GM23248 (cell line): ENCODE measurements around the gene LCE6A.

Experiments used
- EZH2 ChIP-seq: fragments of 200-600 bp; sonication (generic); IDR thresholded peaks from 2 replicates; pipeline ENCODE4 v1.6.1; 2018; ENCODE audit warnings: antibody characterized with exemption, mild to moderate bottlenecking; ENCODE audit not compliant: insufficient read depth, poor library complexity, severe bottlenecking
- EZH2phosphoT487 ChIP-seq: fragments of 200-600 bp; sonication (generic); IDR thresholded peaks from 2 replicates; pipeline ENCODE4 v1.6.1; 2018; ENCODE audit warnings: antibody characterized with exemption, moderate library complexity, mild to moderate bottlenecking, low read depth; ENCODE audit not compliant: insufficient read depth

DNA sequence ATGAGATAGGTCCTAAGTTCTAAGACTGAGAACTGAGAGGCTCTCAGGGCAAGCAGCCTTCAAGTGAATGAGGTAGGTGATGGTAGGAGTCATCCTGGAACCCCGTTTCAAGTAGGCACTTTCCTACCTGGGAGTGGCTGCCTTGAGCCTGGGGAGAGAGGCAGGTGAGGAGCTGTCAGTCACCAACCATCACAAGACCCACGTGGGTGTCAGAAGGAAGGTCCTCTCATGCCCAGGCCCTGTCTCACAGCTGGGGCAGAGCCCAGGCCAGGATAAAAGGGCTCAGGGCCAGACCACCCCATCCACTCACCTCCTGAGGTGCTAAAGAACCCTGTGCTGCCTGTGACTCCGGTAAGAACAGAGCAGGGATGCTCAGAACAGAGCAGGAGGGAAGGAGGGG is 46.2 kb upstream of the LCE6A start, which contains the start of gene LCE1D:
- TF ChIP-seq EZH2 (no peak), EZH2phosphoT487 (no peak)
